Measurements from ENCODE around the gene PTPRM. TPM values are rescaled to one million over a fixed set of nuclear protein-coding genes. Genes with fewer than 3 reads are reported as not detected.

The PTPRM gene
- polyA plus RNA-seq, 1 of the 3 experiments (the other 2 are of a cell fraction), result 16.0 TPM

GRCh38 chr18:8065284-8065683 is 498.2 kb downstream of the PTPRM start:
- Histone ChIP-seq H4K20me1 (ENCODE audit: insufficient read depth) (no peaks in the 10 kb centered on the region), H3K9me3 (no peaks in the 10 kb centered on the region), H3K36me3 (replicated peaks in 1 of 2; ENCODE audit: control insufficient read depth in 1 of 2, insufficient read depth in 2 of 2, low read length in 1 of 2) (no peaks in the 10 kb centered on the region), H3K9me2 (no peaks in the 10 kb centered on the region), H3K27ac (ENCODE audit: low read depth in 2 of 2, low read length in 1 of 2) (no peak overlapping the region), H3K4me2 (no peak overlapping the region), H3K79me2 (ENCODE audit: insufficient read depth) (no peaks in the 10 kb centered on the region), H3K4me1 (ENCODE audit: control insufficient read depth in 1 of 2, insufficient read depth in 2 of 2, low read depth in 1 of 2, low read length in 1 of 2) (peaks cover 0 to 5% of the 10 kb centered on the region in 2 experiments; a peak in 1 of 4 replicates), H3K27me3 (ENCODE audit: insufficient read depth) (no peaks in the 10 kb centered on the region), H3K9ac (no peak overlapping the region), H3K4me3 (ENCODE audit: low read depth in 2 of 2, low read length in 1 of 2) (no peak overlapping the region), H3F3A (replicated peaks; ENCODE audit: insufficient read depth) (no peaks in the 10 kb centered on the region), H2AFZ (ENCODE audit: low read depth) (no peak overlapping the region)
- ChIA-PET POLR2A (no interaction called here), CTCF (no interaction called here)
- no peak for TF ChIP-seq GABPA (IDR thresholded peaks at IDR 0.05; ENCODE audit: low read depth)
- no peak for TF ChIP-seq FOSL2 (IDR thresholded peaks at IDR 0.05; ENCODE audit: borderline replicate concordance, low read depth)
- TF ChIP-seq IRF3 (IDR thresholded peaks at IDR 0.05; ENCODE audit: low read depth, low read length), result no peak
- no peak for TF ChIP-seq EP300 (IDR thresholded peaks at IDR 0.05; ENCODE audit: borderline replicate concordance in 1 of 2, low read depth in 1 of 2, low read length in 1 of 2)
- no peak for TF ChIP-seq SIN3A (IDR thresholded peaks at IDR 0.05; ENCODE audit: borderline replicate concordance, low read depth, low read length)
- no peak for TF ChIP-seq TCF12 (IDR thresholded peaks at IDR 0.05)
- no peak for TF ChIP-seq FOXM1 (IDR thresholded peaks at IDR 0.05; ENCODE audit: low read depth)
- no peak for TF ChIP-seq JUND (IDR thresholded peaks at IDR 0.05)
- TF ChIP-seq RCOR1 (IDR thresholded peaks at IDR 0.05; ENCODE audit: low read length), result no peak
- TF ChIP-seq YY1 (IDR thresholded peaks at IDR 0.05; ENCODE audit: low read depth), result no peak
- TF ChIP-seq USF1 (IDR thresholded peaks at IDR 0.05; ENCODE audit: borderline replicate concordance, low read depth), result no peak
- TF ChIP-seq CHD2 (IDR thresholded peaks at IDR 0.05; ENCODE audit: low read length, partially characterized antibody), result no peak
- no peak for TF ChIP-seq TEAD4 (IDR thresholded peaks at IDR 0.05; ENCODE audit: borderline replicate concordance, insufficient read depth)
- no peak for TF ChIP-seq MXI1 (IDR thresholded peaks at IDR 0.05; ENCODE audit: low read depth, low read length)
- peak; percentile 3 for DNase-seq
- 49% methylated on average over 4 of the region's 4 CpGs for WGBS (ENCODE audit: low lambda C conversion rate)

GRCh38 chr18:8065773-8066172 is 498.7 kb downstream of the PTPRM start:
- no peaks in the 10 kb centered on the region for H3K27me3 ChIP-seq (ENCODE audit: insufficient read depth)
- POLR2A ChIA-PET, result no interaction called here
- TF ChIP-seq PBX3 (IDR thresholded peaks at IDR 0.05), result no peak
- no peak for TF ChIP-seq USF1 (IDR thresholded peaks at IDR 0.05; ENCODE audit: borderline replicate concordance, low read depth)
- no peak for TF ChIP-seq RFX5 (IDR thresholded peaks at IDR 0.05; ENCODE audit: low read length)
- no peak for TF ChIP-seq POLR2AphosphoS5 (IDR thresholded peaks at IDR 0.05; ENCODE audit: low read depth, low read length)
- no peak for TF ChIP-seq SMC3 (IDR thresholded peaks at IDR 0.05; ENCODE audit: low read depth, low read length)
- no peak for TF ChIP-seq NFIC (IDR thresholded peaks at IDR 0.05; ENCODE audit: borderline replicate concordance)
- no peak for TF ChIP-seq FOXJ3 (CRISPR knock-in tag; IDR thresholded peaks at IDR 0.05)
- no peak for TF ChIP-seq MXI1 (IDR thresholded peaks at IDR 0.05; ENCODE audit: low read depth, low read length)
- no peak for TF ChIP-seq GABPA (IDR thresholded peaks at IDR 0.05; ENCODE audit: low read depth)
- TF ChIP-seq SIN3A (IDR thresholded peaks at IDR 0.05; ENCODE audit: borderline replicate concordance, low read depth, low read length), result no peak
- TF ChIP-seq REST (IDR thresholded peaks at IDR 0.05; ENCODE audit: low read depth, low read length), result no peak

More at GRCh38 chr18:8065773-8066172, 498.7 kb downstream of the PTPRM start:
- H3K36me3 ChIP-seq (replicated peaks in 1 of 2; ENCODE audit: control insufficient read depth in 1 of 2, insufficient read depth in 2 of 2, low read length in 1 of 2), result no peaks in the 10 kb centered on the region
- H3K9ac ChIP-seq, result no peak overlapping the region
- WGBS (ENCODE audit: low lambda C conversion rate), result 94% methylated on average over 1 of the region's 1 CpG
- H2AFZ ChIP-seq (ENCODE audit: low read depth), result no peak overlapping the region
- H3K27ac ChIP-seq (ENCODE audit: low read depth in 2 of 2, low read length in 1 of 2), result no peak overlapping the region
- no peak for DNase-seq
- no peak overlapping the region for H3K4me2 ChIP-seq
- no peaks in the 10 kb centered on the region for H3F3A ChIP-seq (replicated peaks; ENCODE audit: insufficient read depth)
- CTCF ChIA-PET, result no interaction called here
- no peaks in the 10 kb centered on the region for H3K79me2 ChIP-seq (ENCODE audit: insufficient read depth)
- H3K9me2 ChIP-seq, result no peaks in the 10 kb centered on the region
- H3K4me1 ChIP-seq (ENCODE audit: control insufficient read depth in 1 of 2, insufficient read depth in 2 of 2, low read depth in 1 of 2, low read length in 1 of 2), result peaks cover 0 to 5% of the 10 kb centered on the region in 2 experiments; a peak in 1 of 4 replicates
- no peaks in the 10 kb centered on the region for H3K9me3 ChIP-seq
- no peak overlapping the region for H3K4me3 ChIP-seq (ENCODE audit: low read depth in 2 of 2, low read length in 1 of 2)
- H4K20me1 ChIP-seq (ENCODE audit: insufficient read depth), result no peaks in the 10 kb centered on the region
